ENCODE results near the gene TRAPPC1. TPM values are rescaled to one million over a fixed set of nuclear protein-coding genes. Genes with fewer than 3 reads are reported as not detected.

Gene TRAPPC1
- total RNA-seq, 1 experiment from 2014 or later, result 87.8 TPM

DNA sequence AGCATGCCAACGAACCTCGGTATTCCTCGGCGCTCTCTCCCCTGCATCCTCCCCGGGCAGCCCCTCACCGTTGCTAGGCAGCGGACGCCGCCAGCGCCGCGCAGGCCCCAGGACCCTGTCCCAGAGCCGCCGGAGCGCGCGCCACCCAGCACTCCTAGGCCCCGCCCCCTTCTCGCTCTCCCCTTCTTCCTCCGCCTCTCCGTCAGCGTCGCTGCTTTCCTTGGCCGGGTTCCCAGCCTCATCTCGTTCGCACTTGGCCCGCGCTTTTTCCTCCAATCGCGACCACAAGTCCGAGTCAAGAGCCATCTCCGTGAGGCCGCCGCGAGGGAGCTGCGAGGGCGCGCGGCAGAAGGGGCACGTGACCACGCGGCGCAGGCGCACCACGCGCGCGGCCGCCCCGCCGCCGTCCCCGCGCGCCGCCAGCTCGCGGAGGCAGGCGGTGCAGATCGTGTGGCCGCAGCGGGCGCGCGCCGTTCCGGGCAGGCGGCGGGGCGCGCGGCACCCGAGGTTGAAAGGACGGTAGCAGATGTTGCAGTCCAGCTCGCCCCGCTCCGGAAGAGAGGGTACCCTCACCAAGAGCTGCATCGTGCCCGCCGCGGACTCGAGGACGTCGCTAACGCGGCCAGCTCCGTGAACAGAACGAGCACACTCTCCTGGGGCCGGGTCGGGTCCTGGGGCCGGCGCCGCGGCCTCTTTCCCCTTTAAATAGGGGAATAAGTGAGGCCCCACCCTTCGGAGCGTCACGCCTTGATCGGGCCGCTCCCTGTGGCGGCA is 15.9 kb downstream of the TRAPPC1 start, which contains the start of gene RNF227:
Gene RNF227, minus strand, starts transcription at position 679 of the 774 bp plus-strand sequence. Its CDS starts 94 bp downstream, at position 585.
- intact Hi-C loops (cut with micrococcal nuclease; ENCODE audit: unreplicated experiment), result loop anchor here (10.0 kb wide), 1 partner anchor 129 kb away; no protein-coding TSS in a partner anchor
- Mint-ChIP-seq H3K36me3 (ENCODE audit: insufficient read depth, unreplicated experiment) (peaks cover 29% of the 10 kb centered on the region), H3K27me3 (ENCODE audit: unreplicated experiment) (no peaks in the 10 kb centered on the region), H3K4me1 (ENCODE audit: low read depth, unreplicated experiment) (no peaks in the 10 kb centered on the region), H3K9me3 (ENCODE audit: low read depth, unreplicated experiment) (no peaks in the 10 kb centered on the region), H3K4me3 (ENCODE audit: low read depth, unreplicated experiment) (peak within 1 kb of the TSS; percentile 66), H3K27ac (ENCODE audit: unreplicated experiment) (peak within 1 kb of the TSS; percentile 60)
- CTCF ChIA-PET, result interaction anchor here (0.9 to 1.4 kb wide), 3 partner anchors 73 to 142 kb away, joined by 5 to 7 read pairs (median 5); no protein-coding TSS in a partner anchor
- peak; percentile 83 for DNase-seq
- BruUV-seq (replicated peaks), result no TSS peak
- TF ChIP-seq, protein P1, sequence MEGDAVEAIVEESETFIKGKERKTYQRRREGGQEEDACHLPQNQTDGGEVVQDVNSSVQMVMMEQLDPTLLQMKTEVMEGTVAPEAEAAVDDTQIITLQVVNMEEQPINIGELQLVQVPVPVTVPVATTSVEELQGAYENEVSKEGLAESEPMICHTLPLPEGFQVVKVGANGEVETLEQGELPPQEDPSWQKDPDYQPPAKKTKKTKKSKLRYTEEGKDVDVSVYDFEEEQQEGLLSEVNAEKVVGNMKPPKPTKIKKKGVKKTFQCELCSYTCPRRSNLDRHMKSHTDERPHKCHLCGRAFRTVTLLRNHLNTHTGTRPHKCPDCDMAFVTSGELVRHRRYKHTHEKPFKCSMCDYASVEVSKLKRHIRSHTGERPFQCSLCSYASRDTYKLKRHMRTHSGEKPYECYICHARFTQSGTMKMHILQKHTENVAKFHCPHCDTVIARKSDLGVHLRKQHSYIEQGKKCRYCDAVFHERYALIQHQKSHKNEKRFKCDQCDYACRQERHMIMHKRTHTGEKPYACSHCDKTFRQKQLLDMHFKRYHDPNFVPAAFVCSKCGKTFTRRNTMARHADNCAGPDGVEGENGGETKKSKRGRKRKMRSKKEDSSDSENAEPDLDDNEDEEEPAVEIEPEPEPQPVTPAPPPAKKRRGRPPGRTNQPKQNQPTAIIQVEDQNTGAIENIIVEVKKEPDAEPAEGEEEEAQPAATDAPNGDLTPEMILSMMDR (IDR thresholded peaks at IDR 0.05; ENCODE audit: unreplicated experiment), result no peak

DNA sequence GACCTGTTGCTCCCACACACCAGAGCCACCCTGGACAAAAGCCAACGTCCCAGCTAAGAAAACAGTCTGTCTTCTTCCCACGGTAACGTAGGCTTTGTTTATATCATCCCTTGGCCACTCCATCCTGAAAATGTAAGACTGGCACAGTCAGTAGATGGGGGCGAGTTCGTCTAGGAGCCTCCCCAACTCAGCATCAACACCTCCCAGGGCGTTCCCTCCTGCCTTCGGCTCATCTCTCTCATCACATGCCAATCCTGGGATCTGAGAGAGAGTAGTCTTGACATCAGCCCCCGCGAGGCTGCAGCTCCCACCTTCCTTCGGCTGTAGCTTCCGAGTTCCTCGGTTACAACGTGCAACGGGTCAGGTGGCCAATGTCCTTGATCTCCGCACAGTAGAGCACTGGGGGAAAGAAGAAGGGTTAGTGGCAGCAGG is 16.6 kb downstream of the TRAPPC1 start:
- DNase-seq, result no peak
- CTCF ChIA-PET, result interaction anchor here (1.2 to 1.4 kb wide), 2 partner anchors 73 to 143 kb away, joined by 5 read pairs; no protein-coding TSS in a partner anchor
- Mint-ChIP-seq H3K4me1 (ENCODE audit: low read depth, unreplicated experiment) (no peaks in the 10 kb centered on the region), H3K4me3 (ENCODE audit: low read depth, unreplicated experiment) (peak overlapping the region; percentile 66), H3K27ac (ENCODE audit: unreplicated experiment) (peak overlapping the region; percentile 50), H3K9me3 (ENCODE audit: low read depth, unreplicated experiment) (no peaks in the 10 kb centered on the region), H3K36me3 (ENCODE audit: insufficient read depth, unreplicated experiment) (peaks cover 32% of the 10 kb centered on the region), H3K27me3 (ENCODE audit: unreplicated experiment) (no peaks in the 10 kb centered on the region)
- TF ChIP-seq, protein P1 (IDR thresholded peaks at IDR 0.05; ENCODE audit: unreplicated experiment), result no peak
- intact Hi-C loops (cut with micrococcal nuclease; ENCODE audit: unreplicated experiment), result loop anchor here (10.0 kb wide), 1 partner anchor 130 kb away; no protein-coding TSS in a partner anchor
- BruUV-seq (replicated peaks), result no TSS peak

DNA sequence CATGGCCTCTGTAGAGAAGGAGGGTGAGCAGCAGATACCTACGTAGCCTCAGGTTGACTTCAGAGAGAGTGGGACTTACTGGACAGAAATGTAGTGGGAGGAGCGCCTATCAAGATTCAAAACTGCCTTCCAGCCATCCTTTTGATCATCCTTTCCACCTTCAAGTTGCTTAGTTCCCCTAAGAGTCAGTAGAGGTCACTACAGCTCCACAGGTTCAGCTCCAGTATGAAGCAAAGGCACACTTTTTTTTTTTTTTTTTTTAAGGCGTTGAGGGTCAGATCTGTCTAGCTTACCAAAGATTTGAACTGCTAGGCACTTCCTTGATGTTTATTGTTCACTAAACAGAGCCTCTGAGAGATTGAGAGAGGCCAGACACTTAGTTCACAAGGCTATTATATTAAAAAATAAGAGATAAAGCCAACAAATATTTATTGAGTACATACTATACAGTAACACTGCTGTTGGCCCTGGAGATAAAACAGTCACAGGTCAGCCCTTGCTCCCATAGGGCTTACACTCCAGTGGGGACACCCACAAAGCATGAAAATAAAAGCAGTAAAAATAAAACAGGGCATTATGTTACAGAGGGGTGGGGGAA is 18.7 kb downstream of the TRAPPC1 start:
- intact Hi-C loops (cut with micrococcal nuclease; ENCODE audit: unreplicated experiment), result loop anchor here (2.0 to 10.0 kb wide), 2 partner anchors 76 to 132 kb away; no protein-coding TSS in a partner anchor
- H3K4me1 Mint-ChIP-seq (ENCODE audit: low read depth, unreplicated experiment), result no peaks in the 10 kb centered on the region
- H3K36me3 Mint-ChIP-seq (ENCODE audit: insufficient read depth, unreplicated experiment), result peaks cover 32% of the 10 kb centered on the region
- no peak overlapping the region for H3K4me3 Mint-ChIP-seq (ENCODE audit: low read depth, unreplicated experiment)
- no TSS peak for BruUV-seq (replicated peaks)
- DNase-seq, result peak; percentile 9
- H3K27me3 Mint-ChIP-seq (ENCODE audit: unreplicated experiment), result no peaks in the 10 kb centered on the region
- peak overlapping the region; percentile 58 for H3K27ac Mint-ChIP-seq (ENCODE audit: unreplicated experiment)
- CTCF ChIA-PET, result interaction anchor here (1.4 kb wide), 2 partner anchors 76 to 129 kb away, joined by 10 to 11 read pairs; no protein-coding TSS in a partner anchor
- H3K9me3 Mint-ChIP-seq (ENCODE audit: low read depth, unreplicated experiment), result no peaks in the 10 kb centered on the region
- TF ChIP-seq, protein P1 (IDR thresholded peaks at IDR 0.05; ENCODE audit: unreplicated experiment), result no peak

DNA sequence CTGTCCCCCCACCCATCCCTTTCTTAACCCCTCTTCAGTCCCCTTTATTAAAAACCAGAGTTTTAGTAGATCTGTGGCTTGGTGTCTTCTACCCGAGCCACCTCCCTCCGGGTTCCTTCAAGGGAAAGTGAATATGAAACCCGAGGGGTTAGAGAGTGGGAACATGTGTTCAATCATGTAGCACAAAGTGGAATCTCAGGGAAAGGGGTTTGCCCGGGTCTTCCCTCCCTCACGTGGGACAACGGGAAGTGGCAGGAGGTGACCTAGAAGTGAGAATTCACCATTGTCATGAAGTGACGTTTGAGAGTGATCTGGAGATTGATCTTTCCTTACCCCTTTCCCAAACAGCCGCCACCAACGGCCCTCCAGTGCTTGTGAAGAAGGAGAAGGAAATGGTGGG is 20.6 kb downstream of the TRAPPC1 start:
- Mint-ChIP-seq H3K36me3 (ENCODE audit: insufficient read depth, unreplicated experiment) (peaks cover 22% of the 10 kb centered on the region), H3K9me3 (ENCODE audit: low read depth, unreplicated experiment) (no peaks in the 10 kb centered on the region), H3K4me3 (ENCODE audit: low read depth, unreplicated experiment) (no peak overlapping the region), H3K27ac (ENCODE audit: unreplicated experiment) (no peak overlapping the region), H3K4me1 (ENCODE audit: low read depth, unreplicated experiment) (no peaks in the 10 kb centered on the region), H3K27me3 (ENCODE audit: unreplicated experiment) (no peaks in the 10 kb centered on the region)
- CTCF ChIA-PET, result no interaction called here
- DNase-seq, result no peak
- TF ChIP-seq, protein P1 (IDR thresholded peaks at IDR 0.05; ENCODE audit: unreplicated experiment), result no peak
- intact Hi-C loops (cut with micrococcal nuclease; ENCODE audit: unreplicated experiment), result loop anchor here (10.0 kb wide), 1 partner anchor 134 kb away; no protein-coding TSS in a partner anchor
- BruUV-seq (replicated peaks), result no TSS peak
